Small intestine (tissue), 7 donors: ENCODE results near the gene HBA2. TPM values are rescaled to one million over a fixed set of nuclear protein-coding genes. Genes with fewer than 3 reads are reported as not detected.

Experiments
- DNase-seq, 2 donors: peaks; one replicate each; pipeline versions ENCODE4 v3.0.0 to v3.0.0-alpha.2; 2013
- FAIRE-seq: peaks from 2 replicates; lab custom pipeline; 2012; peaks lifted over from hg19 to GRCh38; lab: Jason Lieb, UNC
- H3K27ac ChIP-seq, 3 donors: one replicate each; pipeline ENCODE4 v1.5.1; 2013; ENCODE audit warnings: low read length in 2 of 3, mild to moderate bottlenecking in 2 of 3, control low read depth in 1 of 3, inconsistent platforms in 1 of 3, low read depth in 1 of 3, moderate library complexity in 1 of 3
- H3K27me3 ChIP-seq, 3 donors: one replicate each; pipeline ENCODE4 v1.6.1; 2013; ENCODE audit warnings: low read length in 3 of 3, inconsistent platforms in 1 of 3; ENCODE audit not compliant: control insufficient read depth in 3 of 3, insufficient read depth in 3 of 3
- H3K36me3 ChIP-seq, 3 donors: one replicate each; pipeline ENCODE4 v1.6.1; 2013; ENCODE audit warnings: low read length in 3 of 3, inconsistent platforms in 1 of 3, low read depth in 1 of 3, mild to moderate bottlenecking in 1 of 3, moderate library complexity in 1 of 3; ENCODE audit not compliant: control insufficient read depth in 3 of 3, insufficient read depth in 2 of 3
- H3K4me1 ChIP-seq, 3 donors: one replicate each; pipeline ENCODE4 v1.6.1; 2013; ENCODE audit warnings: low read length in 2 of 3, inconsistent platforms in 1 of 3, low read depth in 1 of 3, mild to moderate bottlenecking in 1 of 3, moderate library complexity in 1 of 3; ENCODE audit not compliant: control insufficient read depth in 3 of 3, insufficient read depth in 2 of 3
- H3K4me3 ChIP-seq, 3 donors: one replicate each; pipeline ENCODE4 v1.5.1; 2013; ENCODE audit warnings: low read length in 3 of 3, control low read depth in 1 of 3, inconsistent platforms in 1 of 3, low read depth in 1 of 3, mild to moderate bottlenecking in 1 of 3, moderate library complexity in 1 of 3
- H3K9me3 ChIP-seq, 2 donors: one replicate each; pipeline ENCODE4 v1.6.1; 2013; ENCODE audit warnings: low read depth in 1 of 2, low read length in 1 of 2; ENCODE audit not compliant: control insufficient read depth in 2 of 2, insufficient read depth in 1 of 2
- WGBS, 3 donors: extraction: QIAGEN DNeasy Blood & Tissue Kit; methylation state at CpG; one replicate each; pipeline ENCODE4 v1.1.7; 2013; 5-methylcytosine and 5-hydroxymethylcytosine counted together
- polyA plus RNA-seq, 4 donors: library from polyadenylated mRNA; stranded (reverse) in 3 of 4; unstranded in 1 of 4; fragments of 200-250 nt in 3 of 4; fragments of 120-200 nt in 1 of 4; gene quantifications; one replicate each; pipeline versions ENCODE4 v1.2.1 to v1.2.3, GENCODE V29; 2013
- donor health status: healthy with polysubstance abuse.
- donor health status: control.
- donor health status: control.
- donor health status: Bipolar disorder and iron deficiency.
- donor health status: healthy.

The HBA2 gene
- polyA plus RNA-seq, 4 donors, result 3.2 to 515 (median 10.7) TPM; not detected in 1

DNA sequence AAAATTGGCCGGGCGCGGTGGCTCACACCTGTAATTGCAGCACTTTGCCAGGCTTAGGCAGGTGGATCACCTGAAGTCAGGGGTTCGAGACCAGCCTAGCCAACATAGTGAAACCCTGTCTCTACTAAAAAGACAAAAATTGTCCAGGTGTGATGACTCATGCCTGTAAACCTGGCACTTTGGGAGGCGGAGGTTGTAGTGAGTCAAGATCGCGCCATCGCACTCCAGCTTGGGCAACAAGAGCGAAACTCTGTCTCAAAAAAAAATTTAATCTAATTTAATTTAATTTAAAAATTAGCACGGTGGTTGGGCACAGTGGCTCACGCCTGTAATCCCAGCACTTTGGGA lies 6.0 kb downstream of the HBA2 start:
- Histone ChIP-seq H3K4me3 (no peak overlapping the region), H3K36me3 (peaks cover 0 to 4% (median 0%) of the 10 kb centered on the region in 3 donors), H3K27me3 (peaks cover 10 to 55% (median 19%) of the 10 kb centered on the region in 3 donors), H3K4me1 (peaks cover 0 to 10% (median 2%) of the 10 kb centered on the region in 3 donors), H3K9me3 (peaks cover 0 to 4% of the 10 kb centered on the region in 2 donors), H3K27ac (no peak overlapping the region)
- FAIRE-seq (no peak), DNase-seq (no peak)
- WGBS, 3 donors, result 66 to 87% (median 76%) methylated on average over 11 of the region's 11 CpGs

DNA sequence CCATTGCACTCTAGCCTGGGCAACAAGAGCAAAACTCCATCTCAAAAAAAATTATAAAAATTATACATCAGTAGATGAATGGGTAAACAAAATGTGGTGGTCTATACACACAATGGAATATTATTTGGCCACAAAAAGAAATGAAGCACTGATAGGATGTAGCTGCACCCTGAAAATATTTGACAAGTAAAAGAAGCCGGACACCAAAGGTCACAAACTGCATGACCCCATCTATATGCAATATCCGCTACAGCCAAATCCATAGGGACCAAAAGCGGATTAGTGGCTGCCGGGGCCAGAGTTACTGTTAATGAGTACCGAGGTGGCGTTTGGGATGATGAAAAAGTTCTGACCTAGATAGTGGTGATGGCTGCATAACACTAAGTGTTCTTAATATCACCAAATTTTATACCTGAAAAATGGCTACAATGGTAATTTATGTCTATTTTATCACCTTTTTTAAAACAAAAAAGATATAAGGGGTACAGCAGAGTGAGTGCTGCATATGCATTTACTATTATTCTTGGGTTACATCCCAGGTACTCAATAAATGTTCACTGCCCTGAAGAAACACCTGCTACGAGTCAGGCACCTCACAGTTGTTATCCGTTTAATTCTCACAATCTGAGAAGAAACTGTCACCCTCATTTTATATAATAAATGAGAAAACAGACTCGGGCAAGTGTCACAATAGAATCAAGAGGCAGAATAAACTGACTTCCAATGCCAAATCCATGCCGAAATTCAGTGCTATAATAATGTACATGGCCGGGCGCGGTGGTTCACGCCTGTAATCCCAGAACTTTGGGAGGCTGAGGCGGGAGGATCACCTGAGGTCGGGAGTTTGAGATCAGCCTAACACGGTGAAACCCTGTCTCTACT lies 6.8 kb downstream of the HBA2 start:
- Histone ChIP-seq H3K27me3 (peaks cover 10 to 51% (median 19%) of the 10 kb centered on the region in 3 donors), H3K4me1 (peaks cover 0 to 10% (median 2%) of the 10 kb centered on the region in 3 donors), H3K9me3 (peaks cover 0 to 4% of the 10 kb centered on the region in 2 donors), H3K4me3 (no peak overlapping the region), H3K36me3 (peaks cover 0 to 4% (median 0%) of the 10 kb centered on the region in 3 donors), H3K27ac (no peak overlapping the region)
- DNase-seq, result no peak
- WGBS, 3 donors, result 69 to 74% (median 73%) methylated on average over 17 of the region's 17 CpGs
- FAIRE-seq, result no peak

DNA sequence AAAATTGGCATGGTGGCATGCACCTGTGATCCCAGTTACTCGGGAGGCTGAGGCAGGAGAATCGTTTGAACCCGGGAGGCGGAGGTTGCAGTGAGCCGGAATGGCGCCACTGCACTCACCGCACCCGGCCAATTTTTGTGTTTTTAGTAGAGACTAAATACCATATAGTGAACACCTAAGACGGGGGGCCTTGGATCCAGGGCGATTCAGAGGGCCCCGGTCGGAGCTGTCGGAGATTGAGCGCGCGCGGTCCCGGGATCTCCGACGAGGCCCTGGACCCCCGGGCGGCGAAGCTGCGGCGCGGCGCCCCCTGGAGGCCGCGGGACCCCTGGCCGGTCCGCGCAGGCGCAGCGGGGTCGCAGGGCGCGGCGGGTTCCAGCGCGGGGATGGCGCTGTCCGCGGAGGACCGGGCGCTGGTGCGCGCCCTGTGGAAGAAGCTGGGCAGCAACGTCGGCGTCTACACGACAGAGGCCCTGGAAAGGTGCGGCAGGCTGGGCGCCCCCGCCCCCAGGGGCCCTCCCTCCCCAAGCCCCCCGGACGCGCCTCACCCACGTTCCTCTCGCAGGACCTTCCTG lies 7.5 kb downstream of the HBA2 start, which contains the start of gene HBQ1:
Gene HBQ1 (plus strand): TSS at position 359 of the 575 bp plus-strand sequence. CDS start 28 bp downstream, at position 387.
- FAIRE-seq (no peak), DNase-seq (peak in 1 of 2 donors; percentile 46)
- Histone ChIP-seq H3K4me1 (peaks cover 0 to 10% (median 2%) of the 10 kb centered on the region in 3 donors), H3K4me3 (peak within 1 kb of the TSS in 1 of 3 donors; percentile 31), H3K9me3 (peaks cover 0 to 4% of the 10 kb centered on the region in 2 donors), H3K36me3 (peaks cover 0 to 9% (median 0%) of the 10 kb centered on the region in 3 donors), H3K27me3 (peaks cover 10 to 43% (median 15%) of the 10 kb centered on the region in 3 donors), H3K27ac (no peak within 1 kb of the TSS)
- WGBS, 3 donors, result 8 to 15% (median 14%) methylated on average over 26 to 59 of the region's 59 CpGs

DNA sequence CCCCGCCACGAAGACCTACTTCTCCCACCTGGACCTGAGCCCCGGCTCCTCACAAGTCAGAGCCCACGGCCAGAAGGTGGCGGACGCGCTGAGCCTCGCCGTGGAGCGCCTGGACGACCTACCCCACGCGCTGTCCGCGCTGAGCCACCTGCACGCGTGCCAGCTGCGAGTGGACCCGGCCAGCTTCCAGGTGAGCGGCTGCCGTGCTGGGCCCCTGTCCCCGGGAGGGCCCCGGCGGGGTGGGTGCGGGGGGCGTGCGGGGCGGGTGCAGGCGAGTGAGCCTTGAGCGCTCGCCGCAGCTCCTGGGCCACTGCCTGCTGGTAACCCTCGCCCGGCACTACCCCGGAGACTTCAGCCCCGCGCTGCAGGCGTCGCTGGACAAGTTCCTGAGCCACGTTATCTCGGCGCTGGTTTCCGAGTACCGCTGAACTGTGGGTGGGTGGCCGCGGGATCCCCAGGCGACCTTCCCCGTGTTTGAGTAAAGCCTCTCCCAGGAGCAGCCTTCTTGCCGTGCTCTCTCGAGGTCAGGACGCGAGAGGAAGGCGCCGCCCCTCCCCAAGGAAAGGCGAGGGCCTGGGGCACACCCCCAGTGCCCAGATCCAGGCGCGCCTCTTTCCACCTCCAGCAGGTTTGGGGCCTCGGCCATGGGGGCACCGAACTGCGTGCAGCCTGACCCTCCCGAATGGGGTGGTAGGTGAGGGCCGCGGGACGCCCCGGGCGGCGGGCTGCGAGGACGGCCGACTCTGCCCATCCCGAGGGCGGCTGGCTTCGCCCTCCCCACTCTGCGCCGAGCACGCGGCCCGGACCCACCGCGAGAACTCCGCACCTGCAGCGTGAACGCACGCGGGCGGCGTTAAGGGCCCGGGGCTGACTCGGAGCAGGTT lies 8.2 kb downstream of the HBA2 start:
- no peak for FAIRE-seq
- peak; percentile 59 to 85 for DNase-seq
- Histone ChIP-seq H3K36me3 (peaks cover 0 to 12% (median 0%) of the 10 kb centered on the region in 3 donors), H3K27me3 (peaks cover 10 to 37% (median 11%) of the 10 kb centered on the region in 3 donors), H3K4me3 (peak overlapping the region in 1 of 3 donors; percentile 31), H3K9me3 (peaks cover 0 to 4% of the 10 kb centered on the region in 2 donors), H3K4me1 (peaks cover 0 to 10% (median 2%) of the 10 kb centered on the region in 3 donors), H3K27ac (no peak overlapping the region)
- WGBS, 3 donors, result 0 to 3% (median 2%) methylated on average over 54 to 89 of the region's 89 CpGs

DNA sequence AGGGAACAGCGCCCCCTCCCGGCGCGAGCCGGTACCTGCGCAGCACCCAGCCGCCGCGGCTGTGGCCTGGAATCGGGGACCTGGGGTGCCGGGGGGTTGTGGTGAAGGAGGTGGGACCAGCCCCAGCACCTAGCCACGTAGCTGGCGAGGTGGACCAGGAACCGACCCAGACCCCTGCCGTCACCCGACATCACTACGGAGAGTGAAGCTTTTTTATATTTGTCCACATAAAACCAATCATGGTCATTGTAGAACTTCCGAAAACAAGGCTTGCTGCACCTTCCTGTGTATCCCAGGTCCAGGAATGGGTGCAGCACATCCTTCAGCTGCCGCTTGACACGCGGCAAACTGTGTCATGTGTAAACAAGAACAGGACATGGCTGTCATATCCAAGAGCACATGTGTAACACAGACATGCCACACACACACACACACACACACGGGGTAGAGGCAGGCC lies 8.9 kb downstream of the HBA2 start:
- Histone ChIP-seq H3K4me3 (no peak overlapping the region), H3K27me3 (peaks cover 10 to 36% (median 11%) of the 10 kb centered on the region in 3 donors), H3K4me1 (peaks cover 0 to 10% (median 2%) of the 10 kb centered on the region in 3 donors), H3K9me3 (peaks cover 0 to 4% of the 10 kb centered on the region in 2 donors), H3K27ac (no peak overlapping the region), H3K36me3 (peaks cover 0 to 12% (median 0%) of the 10 kb centered on the region in 3 donors)
- 4 to 8% (median 5%) methylated on average over 20 to 22 of the region's 22 CpGs for WGBS, 3 donors
- DNase-seq (no peak), FAIRE-seq (no peak)

GRCh38 chr16:183005-183404 lies 10.3 kb downstream of the HBA2 start:
- WGBS, 3 donors, result 72 to 79% (median 75%) methylated on average over 7 of the region's 7 CpGs
- peaks cover 6 to 25% (median 10%) of the 10 kb centered on the region in 3 donors for H3K27me3 ChIP-seq
- no peak for FAIRE-seq
- H3K27ac ChIP-seq, result no peak overlapping the region
- no peak overlapping the region for H3K4me3 ChIP-seq
- peaks cover 0 to 23% (median 3%) of the 10 kb centered on the region in 3 donors for H3K36me3 ChIP-seq
- H3K4me1 ChIP-seq, result peaks cover 0 to 10% (median 2%) of the 10 kb centered on the region in 3 donors
- peaks cover 0 to 4% of the 10 kb centered on the region in 2 donors for H3K9me3 ChIP-seq
- DNase-seq, result no peak

DNA sequence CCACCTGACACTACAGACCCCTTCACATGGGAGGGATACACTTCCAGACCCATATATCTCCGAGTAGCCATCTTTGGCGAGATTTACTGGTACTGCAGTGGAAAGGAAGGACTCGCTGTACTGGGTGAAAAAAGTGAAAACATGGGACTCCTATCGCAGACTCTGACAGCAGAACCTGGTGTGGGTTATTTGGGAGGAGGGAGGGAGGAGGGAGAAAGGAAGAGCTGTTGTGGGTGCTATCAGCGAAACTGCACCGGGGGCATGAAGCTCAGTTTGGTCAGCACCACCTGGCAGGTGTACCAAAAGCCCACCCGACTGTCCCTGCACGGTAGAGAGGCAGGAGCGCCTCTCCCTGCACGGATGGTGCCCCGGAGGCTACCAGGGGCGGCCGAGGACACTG lies 12.5 kb downstream of the HBA2 start:
- no peak overlapping the region for H3K27ac ChIP-seq
- no peaks in the 10 kb centered on the region for H3K9me3 ChIP-seq
- no peak overlapping the region for H3K4me3 ChIP-seq
- peaks cover 0 to 4% (median 4%) of the 10 kb centered on the region in 3 donors for H3K27me3 ChIP-seq
- H3K4me1 ChIP-seq, result peaks cover 0 to 10% (median 2%) of the 10 kb centered on the region in 3 donors
- FAIRE-seq, result no peak
- no peak for DNase-seq
- 87 to 92% (median 92%) methylated on average over 12 to 13 of the region's 13 CpGs for WGBS, 3 donors
- H3K36me3 ChIP-seq, result peaks cover 7 to 44% (median 18%) of the 10 kb centered on the region in 3 donors
